Ishikawa (cell line): ENCODE data around the gene HTR1A.

Source experiments
- CEBPB ChIP-seq: IDR thresholded peaks from 2 replicates; pipeline ENCODE4 v1.6.1; 2012
- CREB1 ChIP-seq: IDR thresholded peaks from 2 replicates; pipeline ENCODE4 v1.6.1; 2012; ENCODE audit warnings: low read depth
- EGR1 ChIP-seq: IDR thresholded peaks from 2 replicates; pipeline ENCODE4 v1.6.1; 2012
- EP300 ChIP-seq: IDR thresholded peaks from 2 replicates; pipeline ENCODE4 v1.6.1; 2012; ENCODE audit warnings: borderline replicate concordance
- FOXM1 ChIP-seq: IDR thresholded peaks from 2 replicates; pipeline ENCODE4 v1.6.1; 2012; ENCODE audit warnings: low read depth, borderline replicate concordance
- NFIC ChIP-seq: IDR thresholded peaks from 2 replicates; pipeline ENCODE4 v1.6.1; 2012
- RAD21 ChIP-seq: IDR thresholded peaks from 2 replicates; pipeline ENCODE4 v1.6.1; 2012; ENCODE audit warnings: low read depth
- TAF1 ChIP-seq: IDR thresholded peaks from 2 replicates; pipeline ENCODE4 v1.6.1; 2012; ENCODE audit warnings: low read depth, mild to moderate bottlenecking
- TCF12 ChIP-seq: IDR thresholded peaks from 2 replicates; pipeline ENCODE4 v1.6.1; 2012; ENCODE audit warnings: low read depth
- TEAD4 ChIP-seq: IDR thresholded peaks from 2 replicates; pipeline ENCODE4 v1.6.1; 2012
- YY1 ChIP-seq: IDR thresholded peaks from 2 replicates; pipeline ENCODE4 v1.6.1; 2012; ENCODE audit warnings: low read depth
- TF ChIP-seq, protein P1 (sequence below): IDR thresholded peaks from 2 replicates; pipeline ENCODE4 v1.6.1; 2012
- TF ChIP-seq, protein P2 (sequence below): IDR thresholded peaks from 2 replicates; pipeline ENCODE4 v1.6.1; 2012; ENCODE audit warnings: low read depth, mild to moderate bottlenecking

DNA sequence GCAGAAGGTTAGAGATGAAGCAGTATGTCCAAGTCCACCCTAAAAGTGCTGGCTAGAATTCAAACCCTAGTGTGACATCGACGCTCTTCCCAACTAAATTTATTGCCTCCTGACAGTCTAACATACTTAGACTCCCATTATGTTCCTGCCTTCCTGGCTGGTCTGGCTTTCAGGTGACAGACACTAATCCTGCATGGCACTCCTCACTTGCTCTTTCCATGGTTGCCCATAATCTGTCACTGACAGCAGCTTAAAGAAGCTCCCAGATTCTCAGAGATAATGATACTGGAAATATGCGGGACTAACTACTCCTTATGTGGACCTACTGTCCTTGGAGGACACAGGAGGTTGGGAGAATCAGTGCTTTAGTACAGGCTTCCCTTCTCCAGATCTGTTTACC is 41.7 kb upstream of the HTR1A start:
- TF ChIP-seq TAF1, result no peak
- no peak for TF ChIP-seq FOXM1
- no peak for TF ChIP-seq EP300
- TF ChIP-seq, protein P1, sequence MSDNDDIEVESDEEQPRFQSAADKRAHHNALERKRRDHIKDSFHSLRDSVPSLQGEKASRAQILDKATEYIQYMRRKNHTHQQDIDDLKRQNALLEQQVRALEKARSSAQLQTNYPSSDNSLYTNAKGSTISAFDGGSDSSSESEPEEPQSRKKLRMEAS, result no peak
- TF ChIP-seq TCF12, result no peak
- TF ChIP-seq YY1, result no peak
- TF ChIP-seq NFIC, result no peak
- TF ChIP-seq, protein P2, sequence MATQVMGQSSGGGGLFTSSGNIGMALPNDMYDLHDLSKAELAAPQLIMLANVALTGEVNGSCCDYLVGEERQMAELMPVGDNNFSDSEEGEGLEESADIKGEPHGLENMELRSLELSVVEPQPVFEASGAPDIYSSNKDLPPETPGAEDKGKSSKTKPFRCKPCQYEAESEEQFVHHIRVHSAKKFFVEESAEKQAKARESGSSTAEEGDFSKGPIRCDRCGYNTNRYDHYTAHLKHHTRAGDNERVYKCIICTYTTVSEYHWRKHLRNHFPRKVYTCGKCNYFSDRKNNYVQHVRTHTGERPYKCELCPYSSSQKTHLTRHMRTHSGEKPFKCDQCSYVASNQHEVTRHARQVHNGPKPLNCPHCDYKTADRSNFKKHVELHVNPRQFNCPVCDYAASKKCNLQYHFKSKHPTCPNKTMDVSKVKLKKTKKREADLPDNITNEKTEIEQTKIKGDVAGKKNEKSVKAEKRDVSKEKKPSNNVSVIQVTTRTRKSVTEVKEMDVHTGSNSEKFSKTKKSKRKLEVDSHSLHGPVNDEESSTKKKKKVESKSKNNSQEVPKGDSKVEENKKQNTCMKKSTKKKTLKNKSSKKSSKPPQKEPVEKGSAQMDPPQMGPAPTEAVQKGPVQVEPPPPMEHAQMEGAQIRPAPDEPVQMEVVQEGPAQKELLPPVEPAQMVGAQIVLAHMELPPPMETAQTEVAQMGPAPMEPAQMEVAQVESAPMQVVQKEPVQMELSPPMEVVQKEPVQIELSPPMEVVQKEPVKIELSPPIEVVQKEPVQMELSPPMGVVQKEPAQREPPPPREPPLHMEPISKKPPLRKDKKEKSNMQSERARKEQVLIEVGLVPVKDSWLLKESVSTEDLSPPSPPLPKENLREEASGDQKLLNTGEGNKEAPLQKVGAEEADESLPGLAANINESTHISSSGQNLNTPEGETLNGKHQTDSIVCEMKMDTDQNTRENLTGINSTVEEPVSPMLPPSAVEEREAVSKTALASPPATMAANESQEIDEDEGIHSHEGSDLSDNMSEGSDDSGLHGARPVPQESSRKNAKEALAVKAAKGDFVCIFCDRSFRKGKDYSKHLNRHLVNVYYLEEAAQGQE, result no peak
- no peak for TF ChIP-seq RAD21
- TF ChIP-seq EGR1, result no peak
- no peak for TF ChIP-seq CEBPB
- TF ChIP-seq CREB1, result no peak
- TF ChIP-seq TEAD4, result no peak
